Femur (tissue), 1 donor: Measurements from ENCODE around the gene CTBS.
A peak's percentile ranks its signal among the peaks of the same experiment; 100 is the strongest.

ENCODE experiments used
- DNase-seq: peaks from one replicate; pipeline ENCODE4 v3.0.0-alpha.2; 2017

Gene CTBS

GRCh38 chr1:84505493-84506001, 68.7 kb downstream of the CTBS start:
- DNase-seq: peak; percentile 79

- no peak for DNase-seq
These were observed 69.4 kb downstream of the CTBS start for GRCh38 chr1:84504580-84505492.

- DNase-seq: no peak
These were observed 71.3 kb downstream of the CTBS start for GRCh38 chr1:84502927-84503326.
